Activated naive CD4-positive, alpha-beta T cell treated with anti-CD3 and anti-CD28 coated beads, Interleukin-2, amount 10 ng/mL, durations not matched to agents 7 days and 5 days (primary cell): ENCODE data around the gene AGAP2.
"Not testable (repeated sequence)": the region's sequence is repeated elsewhere in the genome, so short reads cannot be mapped to it uniquely, and the experiment has no call there.

Experiments used
- CTCF ChIA-PET: fragments of 350-600 bp; sonication (Branson Sonifier 250); formaldehyde crosslinking; loops from one replicate; lab custom pipeline; 2021; ENCODE audit warnings: antibody characterized with exemption; lab: Charles Lee
- DNase-seq: peaks from one replicate; pipeline ENCODE4 v3.0.0-alpha.2; 2020
- H3K27ac Mint-ChIP-seq: one replicate; pipeline ENCODE4 v1.8.0; 2021; ENCODE audit warnings: mild to moderate bottlenecking, moderate library complexity, mixed read lengths
- H3K27me3 Mint-ChIP-seq: one replicate; pipeline ENCODE4 v1.8.0; 2021; ENCODE audit warnings: mild to moderate bottlenecking, mixed read lengths
- H3K36me3 Mint-ChIP-seq: one replicate; pipeline ENCODE4 v1.8.0; 2021; ENCODE audit warnings: mixed read lengths
- H3K4me1 Mint-ChIP-seq: one replicate; pipeline ENCODE4 v1.8.0; 2021; ENCODE audit warnings: mixed read lengths
- H3K4me3 Mint-ChIP-seq: one replicate; pipeline ENCODE4 v1.8.0; 2021; ENCODE audit warnings: mild to moderate bottlenecking, moderate library complexity, mixed read lengths
- H3K9me3 Mint-ChIP-seq: one replicate; pipeline ENCODE4 v1.8.0; 2021; ENCODE audit warnings: mixed read lengths

The AGAP2 gene

DNA sequence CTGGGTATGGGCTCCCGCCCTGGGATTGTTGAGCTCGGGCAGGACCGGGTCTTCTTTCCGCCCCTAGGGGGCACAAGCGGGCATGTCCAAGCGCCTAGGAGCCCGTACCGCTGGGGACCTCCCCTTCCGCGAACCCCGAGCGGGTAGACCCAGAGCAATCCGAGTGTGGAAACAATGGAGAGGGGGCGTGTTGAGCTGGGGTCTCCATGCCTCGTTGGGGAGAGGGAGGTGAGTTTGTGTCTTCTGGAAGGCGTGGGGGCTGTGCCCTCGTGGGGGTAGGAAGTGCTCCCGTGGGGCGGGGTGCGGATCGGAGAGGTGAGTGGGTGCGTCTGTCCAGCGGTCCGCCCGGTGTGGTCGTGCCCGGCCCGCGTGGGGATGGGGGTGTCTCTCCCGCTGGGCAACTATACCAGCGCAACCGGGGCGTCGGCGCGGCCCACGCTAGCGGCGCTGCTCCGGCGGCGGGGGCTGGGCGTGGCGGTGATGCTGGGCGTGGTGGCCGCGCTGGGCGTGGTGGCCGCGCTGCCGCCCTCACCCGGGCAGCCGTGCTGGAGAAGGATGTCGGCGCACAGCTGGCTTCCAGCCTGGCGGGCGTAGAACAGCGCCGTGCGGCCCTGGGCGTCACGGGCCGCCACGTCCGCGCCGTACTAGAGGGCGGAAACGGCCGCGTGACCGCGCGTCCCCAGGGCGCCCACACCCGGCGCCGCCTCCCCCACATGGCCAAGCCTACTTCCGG, 12.2 kb downstream of the AGAP2 start:
- Mint-ChIP-seq H3K27me3 (no peaks in the 10 kb centered on the region), H3K27ac (no peak overlapping the region), H3K9me3 (no peaks in the 10 kb centered on the region), H3K4me3 (no peak overlapping the region), H3K36me3 (peaks cover 50% of the 10 kb centered on the region), H3K4me1 (peaks cover 7% of the 10 kb centered on the region)
- peak; percentile 44 for DNase-seq
- CTCF ChIA-PET, result interaction anchor here (1.4 kb wide), 1 partner anchor 15 kb away, joined by 6 read pairs; no protein-coding TSS in a partner anchor

DNA sequence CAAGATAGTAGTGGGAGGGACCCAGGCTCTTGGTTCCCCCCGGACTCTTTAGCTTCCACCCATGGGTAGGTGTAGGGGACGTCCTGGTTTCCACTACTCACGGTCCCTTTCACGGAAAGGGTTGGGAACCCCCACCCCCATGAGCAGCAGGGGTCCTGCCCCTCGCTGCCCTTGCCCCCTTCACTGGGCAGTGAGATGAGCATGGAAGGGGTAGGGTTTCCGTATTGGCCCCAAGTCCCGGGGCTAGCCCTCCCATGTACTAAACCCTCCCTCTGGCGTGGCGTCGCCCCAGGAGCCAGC, 12.7 kb downstream of the AGAP2 start:
- Mint-ChIP-seq H3K4me1 (peaks cover 7% of the 10 kb centered on the region), H3K27me3 (no peaks in the 10 kb centered on the region), H3K4me3 (no peak overlapping the region), H3K9me3 (no peaks in the 10 kb centered on the region), H3K27ac (peak overlapping the region; percentile 81), H3K36me3 (peaks cover 49% of the 10 kb centered on the region)
- no peak for DNase-seq
- CTCF ChIA-PET, result interaction anchor here (1.4 kb wide), 1 partner anchor 16 kb away, joined by 6 read pairs; no protein-coding TSS in a partner anchor

DNA sequence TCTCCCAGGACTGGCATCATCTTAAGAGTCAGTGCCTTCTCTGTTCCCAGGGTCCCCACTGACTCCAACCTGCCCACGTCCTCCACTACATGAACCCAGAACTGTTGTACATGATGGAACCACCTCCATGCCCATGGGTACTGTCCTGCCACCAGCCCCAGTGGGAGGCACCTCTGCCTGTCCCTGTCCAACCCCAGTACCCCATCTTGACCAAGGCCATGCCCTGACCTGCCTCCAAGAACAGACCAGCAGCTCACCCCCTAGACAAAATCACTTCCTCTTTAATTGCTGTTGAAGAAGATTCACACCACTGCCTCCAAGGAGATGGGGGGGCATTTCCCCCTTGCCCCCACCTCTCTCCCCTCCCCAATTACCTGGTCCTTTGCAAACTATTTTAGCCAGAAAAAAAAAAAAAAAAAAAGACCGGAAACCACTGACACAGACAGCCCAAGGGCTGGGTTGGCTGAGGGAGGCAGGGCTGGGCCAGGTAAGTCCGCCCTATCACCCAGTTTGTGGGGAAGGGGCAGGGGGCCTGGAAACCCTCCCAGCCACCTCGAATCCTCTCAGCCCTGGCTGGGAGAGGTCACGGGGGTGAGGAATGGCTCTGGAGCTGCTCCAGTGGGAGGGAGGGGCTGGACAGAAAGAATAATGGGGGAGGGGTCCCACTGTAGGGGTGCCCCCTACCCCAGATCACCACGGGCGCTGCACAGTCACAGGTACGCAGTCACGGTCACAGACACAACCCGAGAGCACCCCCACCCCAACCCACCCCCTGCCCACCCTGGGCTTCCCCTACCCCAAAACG, 13.4 kb downstream of the AGAP2 start:
- H3K27me3 Mint-ChIP-seq, result no peaks in the 10 kb centered on the region
- H3K36me3 Mint-ChIP-seq, result peaks cover 43% of the 10 kb centered on the region
- H3K4me3 Mint-ChIP-seq, result no peak overlapping the region
- H3K9me3 Mint-ChIP-seq, result no peaks in the 10 kb centered on the region
- H3K4me1 Mint-ChIP-seq, result peaks cover 7% of the 10 kb centered on the region
- CTCF ChIA-PET, result interaction anchor here (0.7 to 1.4 kb wide), 2 partner anchors 16 kb away, joined by 3 to 6 read pairs; no protein-coding TSS in a partner anchor
- H3K27ac Mint-ChIP-seq, result no peak overlapping the region
- DNase-seq, result no peak

DNA sequence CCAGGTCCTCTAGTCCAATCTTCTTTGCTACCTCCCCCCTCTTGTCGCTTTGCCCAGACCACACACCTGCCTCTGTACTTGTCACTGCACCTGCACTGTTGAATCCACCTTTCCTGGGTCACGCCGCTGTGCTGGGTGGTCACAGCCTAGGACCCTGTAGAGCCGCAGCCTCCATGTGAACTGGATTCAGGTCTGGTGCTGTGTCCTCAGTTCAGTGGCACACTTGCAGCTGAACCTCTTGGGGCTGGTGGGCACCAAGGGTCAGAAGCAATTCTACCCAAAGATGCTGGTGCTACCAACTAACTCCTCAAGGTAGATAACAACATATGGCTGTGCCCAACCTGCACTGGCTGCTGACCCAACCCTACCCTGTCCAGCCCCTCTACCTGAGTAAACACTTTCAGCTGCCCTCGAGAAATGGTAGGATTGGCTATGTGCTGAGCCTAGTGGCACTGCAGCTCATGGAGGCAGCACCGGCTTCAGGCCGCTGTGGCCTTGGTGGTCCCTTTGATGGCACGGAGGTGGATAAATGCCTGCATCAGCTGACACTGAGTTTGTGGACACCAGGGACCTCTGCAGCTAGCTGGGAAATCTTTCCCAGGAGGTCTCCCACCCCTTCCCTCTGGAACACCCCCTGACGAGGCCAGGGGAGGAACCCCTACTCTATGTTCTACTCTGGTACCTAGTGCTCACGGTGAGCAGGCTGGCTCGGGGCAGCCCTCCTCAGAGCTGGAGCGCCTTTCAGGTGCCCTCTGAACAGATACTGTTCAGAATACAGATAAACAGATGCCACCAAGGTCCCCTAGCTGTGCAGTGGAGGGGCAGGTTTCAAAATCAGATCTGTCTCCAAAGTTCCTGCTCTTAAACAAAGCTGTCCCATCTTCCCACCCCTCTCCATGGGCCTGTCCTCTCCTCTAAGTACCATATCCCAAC, 14.3 kb downstream of the AGAP2 start:
- no peak overlapping the region for H3K4me3 Mint-ChIP-seq
- no peaks in the 10 kb centered on the region for H3K27me3 Mint-ChIP-seq
- H3K36me3 Mint-ChIP-seq, result peaks cover 41% of the 10 kb centered on the region
- H3K27ac Mint-ChIP-seq, result no peak overlapping the region
- DNase-seq, result peak; percentile 16
- CTCF ChIA-PET, result interaction anchor here (0.5 to 0.7 kb wide), 2 partner anchors 17 to 91 kb away, joined by 3 read pairs; no protein-coding TSS in a partner anchor
- peaks cover 7% of the 10 kb centered on the region for H3K4me1 Mint-ChIP-seq
- H3K9me3 Mint-ChIP-seq, result no peaks in the 10 kb centered on the region

DNA sequence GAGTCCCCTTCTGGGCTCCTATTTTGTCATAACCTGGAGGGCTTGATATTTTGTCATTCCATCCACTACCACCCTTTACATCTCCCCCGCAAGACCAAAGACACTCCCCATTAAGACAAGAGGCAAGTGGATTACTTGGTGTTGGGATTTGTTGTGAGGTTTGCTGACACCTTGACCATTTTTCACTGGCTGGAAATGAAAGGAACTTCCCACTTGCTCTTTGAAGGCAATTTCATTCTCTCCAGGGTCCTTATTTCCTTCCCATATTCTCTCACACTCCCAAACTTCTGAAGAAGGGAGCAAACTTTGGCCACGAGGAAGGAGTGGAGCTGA, 14.9 kb downstream of the AGAP2 start:
- Mint-ChIP-seq H3K4me3 (no peak overlapping the region), H3K36me3 (peaks cover 44% of the 10 kb centered on the region), H3K4me1 (peaks cover 7% of the 10 kb centered on the region), H3K9me3 (no peaks in the 10 kb centered on the region), H3K27ac (no peak overlapping the region), H3K27me3 (no peaks in the 10 kb centered on the region)
- no peak for DNase-seq
- CTCF ChIA-PET, result no interaction called here

DNA sequence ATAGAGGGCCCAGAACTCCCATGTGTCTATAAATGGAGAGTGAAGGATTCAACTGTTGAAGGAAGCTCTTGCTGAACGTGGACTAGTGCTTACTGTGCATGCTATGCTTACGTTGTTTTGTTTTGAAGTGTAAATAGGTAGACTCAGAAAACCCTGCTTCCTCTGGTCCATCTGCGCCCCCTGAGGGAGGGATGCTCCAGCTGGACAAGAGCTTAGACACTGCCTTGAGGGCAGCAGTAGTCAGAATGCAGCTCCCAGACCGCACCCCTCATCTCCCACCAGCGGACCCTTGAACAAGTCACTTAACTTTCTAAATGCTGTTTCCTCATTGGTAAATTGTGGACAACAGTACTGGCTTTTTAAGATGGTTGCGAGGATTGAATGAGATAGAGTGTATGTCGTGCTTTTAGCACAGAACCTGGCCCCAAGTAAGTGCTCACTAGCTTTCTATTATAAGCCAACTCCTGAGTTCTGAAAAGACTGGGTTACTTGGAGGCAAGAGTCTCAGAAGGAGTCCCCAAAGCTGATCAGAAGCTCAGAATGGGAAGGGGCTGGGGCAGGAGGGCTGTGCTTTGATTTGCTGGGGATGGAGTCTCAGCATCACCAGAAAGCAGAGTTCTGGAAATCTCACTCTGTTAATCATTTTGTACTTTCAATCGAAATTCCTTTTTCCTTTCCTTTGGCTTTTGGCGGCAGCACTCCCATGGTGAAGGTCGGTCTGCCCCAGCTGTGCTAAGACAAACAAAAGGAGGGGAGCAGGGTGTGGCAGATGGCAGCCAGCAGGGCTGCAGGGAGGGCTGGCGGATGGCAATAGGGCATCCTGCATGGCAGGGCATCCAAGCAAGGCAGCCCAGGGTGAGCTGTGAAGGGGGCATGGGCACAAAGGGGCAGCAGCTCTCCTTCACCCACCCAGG, 15.6 kb downstream of the AGAP2 start:
- Mint-ChIP-seq H3K27me3 (no peaks in the 10 kb centered on the region), H3K36me3 (peaks cover 45% of the 10 kb centered on the region), H3K4me3 (no peak overlapping the region), H3K27ac (peak overlapping the region; percentile 68), H3K9me3 (no peaks in the 10 kb centered on the region), H3K4me1 (peaks cover 9% of the 10 kb centered on the region)
- CTCF ChIA-PET, result interaction anchor here (1.0 to 1.2 kb wide), 2 partner anchors 14 to 138 kb away, joined by 3 to 4 read pairs; no protein-coding TSS in a partner anchor
- peak; percentile 19 for DNase-seq

DNA sequence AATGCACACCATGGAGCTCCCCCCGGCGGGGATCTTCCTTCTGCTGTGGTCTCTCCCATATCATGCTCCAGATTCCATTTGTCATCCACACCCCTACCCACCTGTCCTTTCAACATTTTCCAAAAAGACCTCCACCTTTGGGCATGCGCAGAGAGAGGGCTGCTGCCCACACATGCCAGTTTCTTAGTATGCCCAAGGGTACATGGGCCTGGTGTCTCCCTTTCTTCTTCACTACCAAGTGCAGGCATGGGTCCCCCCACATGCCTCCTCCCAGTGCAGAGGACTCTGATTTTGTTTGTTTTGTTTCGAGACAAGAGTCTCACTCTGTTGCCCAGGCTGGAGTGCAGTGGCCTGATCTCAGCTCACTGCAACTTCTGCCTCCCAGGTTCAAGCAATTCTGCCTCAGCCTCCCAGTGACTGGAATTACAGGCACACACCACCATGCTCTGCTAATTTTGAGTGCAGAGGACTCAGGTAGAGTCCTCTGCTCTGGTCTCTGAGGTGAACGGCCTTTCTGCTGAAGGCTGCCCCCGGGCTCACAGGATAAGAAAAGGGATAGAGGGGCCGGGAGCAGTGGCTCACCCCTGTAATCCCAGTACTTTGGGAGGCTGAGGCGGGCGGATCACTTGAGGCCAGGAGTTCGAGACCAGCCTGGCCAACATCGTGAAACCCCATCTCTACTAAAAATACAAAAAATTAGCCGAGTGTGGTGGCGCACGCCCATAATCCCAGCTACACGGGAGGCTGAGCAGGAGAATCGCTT, 16.5 kb downstream of the AGAP2 start:
- H3K27ac Mint-ChIP-seq, result peak overlapping the region; percentile 80
- H3K4me1 Mint-ChIP-seq, H3K27me3 Mint-ChIP-seq, H3K4me3 Mint-ChIP-seq, H3K9me3 Mint-ChIP-seq: not testable (repeated sequence)
- CTCF ChIA-PET, result interaction anchor here (1.0 to 1.2 kb wide), 2 partner anchors 15 to 137 kb away, joined by 3 to 4 read pairs; no protein-coding TSS in a partner anchor
- peaks cover 46% of the 10 kb centered on the region for H3K36me3 Mint-ChIP-seq
- DNase-seq, result peak; percentile 16

DNA sequence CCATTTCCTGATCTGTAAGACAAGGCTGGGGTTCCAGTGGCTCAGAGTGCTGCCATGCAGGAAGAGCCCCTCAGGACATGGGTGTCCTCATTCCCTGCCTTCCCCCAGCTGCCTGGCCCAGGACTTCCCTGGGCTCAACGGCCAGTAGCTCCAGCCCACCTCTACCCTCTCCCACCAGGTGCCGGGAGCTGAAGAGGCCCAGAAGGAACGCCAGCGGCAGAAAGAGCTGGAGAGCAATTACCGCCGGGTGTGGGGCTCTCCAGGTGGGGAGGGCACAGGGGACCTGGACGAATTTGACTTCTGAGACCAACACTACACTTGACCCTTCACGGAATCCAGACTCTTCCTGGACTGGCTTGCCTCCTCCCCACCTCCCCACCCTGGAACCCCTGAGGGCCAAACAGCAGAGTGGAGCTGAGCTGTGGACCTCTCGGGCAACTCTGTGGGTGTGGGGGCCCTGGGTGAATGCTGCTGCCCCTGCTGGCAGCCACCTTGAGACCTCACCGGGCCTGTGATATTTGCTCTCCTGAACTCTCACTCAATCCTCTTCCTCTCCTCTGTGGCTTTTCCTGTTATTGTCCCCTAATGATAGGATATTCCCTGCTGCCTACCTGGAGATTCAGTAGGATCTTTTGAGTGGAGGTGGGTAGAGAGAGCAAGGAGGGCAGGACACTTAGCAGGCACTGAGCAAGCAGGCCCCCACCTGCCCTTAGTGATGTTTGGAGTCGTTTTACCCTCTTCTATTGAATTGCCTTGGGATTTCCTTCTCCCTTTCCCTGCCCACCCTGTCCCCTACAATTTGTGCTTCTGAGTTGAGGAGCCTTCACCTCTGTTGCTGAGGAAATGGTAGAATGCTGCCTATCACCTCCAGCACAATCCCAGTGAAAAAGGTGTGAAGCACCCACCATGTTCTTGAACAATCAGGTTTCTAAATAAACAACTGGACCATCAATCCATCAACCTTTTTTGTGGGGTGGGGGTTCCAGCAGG, 17.6 kb downstream of the AGAP2 start:
- Mint-ChIP-seq H3K36me3 (peaks cover 44% of the 10 kb centered on the region), H3K4me3 (no peak overlapping the region), H3K9me3 (no peaks in the 10 kb centered on the region), H3K4me1 (peaks cover 5% of the 10 kb centered on the region), H3K27ac (peak overlapping the region; percentile 80), H3K27me3 (no peaks in the 10 kb centered on the region)
- CTCF ChIA-PET, result interaction anchor here (2.1 kb wide), 1 partner anchor 21 kb away, joined by 6 read pairs; no protein-coding TSS in a partner anchor
- DNase-seq, result peak; percentile 21

DNA sequence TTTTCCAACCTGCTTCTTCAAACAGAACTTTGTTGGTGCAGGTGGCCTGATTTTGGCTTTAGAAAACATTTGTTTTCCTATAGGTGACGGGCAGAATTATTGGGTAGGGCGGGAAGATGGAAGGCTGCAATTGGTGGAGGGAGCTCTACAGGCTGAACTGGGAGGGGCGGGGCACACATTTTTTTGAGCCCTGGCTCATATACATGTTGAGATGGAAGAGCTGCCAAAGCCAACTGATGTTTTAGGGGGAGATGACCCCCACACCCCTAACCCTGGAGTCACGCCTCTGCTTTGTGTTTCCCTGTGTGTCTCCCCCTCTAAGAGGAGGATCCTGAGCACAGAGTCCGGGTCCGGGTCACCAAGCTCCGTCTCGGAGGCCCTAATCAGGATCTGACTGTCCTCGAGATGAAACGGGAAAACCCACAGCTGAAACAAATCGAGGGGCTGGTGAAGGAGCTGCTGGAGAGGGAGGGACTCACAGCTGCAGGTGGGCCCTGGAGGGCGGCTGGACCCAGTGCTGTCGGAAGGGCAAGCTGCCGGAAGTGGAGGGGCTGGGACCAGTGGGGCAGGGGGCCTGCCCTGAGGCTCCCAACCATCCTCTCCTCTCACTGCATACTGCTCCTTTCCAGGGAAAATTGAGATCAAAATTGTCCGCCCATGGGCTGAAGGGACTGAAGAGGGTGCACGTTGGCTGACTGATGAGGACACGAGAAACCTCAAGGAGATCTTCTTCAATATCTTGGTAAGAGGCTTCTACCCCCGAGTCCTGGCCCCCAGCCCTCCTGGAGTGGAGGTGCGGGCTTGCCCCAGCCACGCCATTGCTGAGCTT, 18.6 kb downstream of the AGAP2 start:
- Mint-ChIP-seq H3K36me3 (peaks cover 48% of the 10 kb centered on the region), H3K27ac (peak overlapping the region; percentile 0), H3K27me3 (no peaks in the 10 kb centered on the region), H3K4me1 (peaks cover 5% of the 10 kb centered on the region), H3K4me3 (no peak overlapping the region), H3K9me3 (no peaks in the 10 kb centered on the region)
- DNase-seq, result no peak
- CTCF ChIA-PET, result interaction anchor here (2.1 kb wide), 1 partner anchor 22 kb away, joined by 6 read pairs; no protein-coding TSS in a partner anchor

DNA sequence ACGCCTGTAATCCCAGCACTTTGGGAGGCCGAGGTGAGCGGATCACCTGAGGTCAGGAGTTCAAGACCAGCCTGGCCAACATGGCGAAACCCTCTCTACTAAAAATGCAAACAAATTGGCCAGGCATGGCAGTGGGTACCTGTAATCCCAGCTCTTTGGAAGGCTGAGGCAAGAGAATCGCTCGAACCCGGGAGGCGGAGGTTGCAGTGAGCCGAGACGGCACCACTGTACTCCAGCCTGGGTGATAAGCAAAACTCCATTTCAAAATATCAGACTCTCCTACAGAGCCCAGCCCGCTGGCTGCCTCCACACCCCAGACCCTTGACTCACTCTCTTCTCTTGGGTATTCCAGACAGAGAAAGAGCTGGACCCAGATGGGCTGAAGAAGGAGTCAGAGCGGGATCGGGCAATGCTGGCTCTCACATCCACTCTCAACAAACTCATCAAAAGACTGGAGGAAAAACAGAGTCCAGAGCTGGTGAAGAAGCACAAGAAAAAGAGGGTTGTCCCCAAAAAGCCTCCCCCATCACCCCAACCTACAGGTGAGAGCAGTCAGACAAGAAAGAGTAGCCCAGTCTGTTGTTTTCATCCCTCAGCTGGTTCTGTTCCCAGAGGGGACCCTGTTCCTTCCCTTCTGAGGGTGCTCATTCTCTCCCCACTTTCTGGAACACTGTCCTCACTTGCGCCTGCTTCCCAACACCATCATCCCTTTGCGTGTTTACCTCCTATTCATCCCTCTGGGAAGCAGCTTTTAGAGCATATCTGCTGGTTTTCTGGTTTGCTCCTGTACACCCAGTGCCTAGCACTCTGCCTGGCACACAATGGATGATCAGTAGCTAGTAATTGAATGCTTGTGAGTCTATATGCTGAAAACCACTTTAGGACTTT, 19.7 kb downstream of the AGAP2 start:
- H3K27me3 Mint-ChIP-seq, result no peaks in the 10 kb centered on the region
- no peaks in the 10 kb centered on the region for H3K9me3 Mint-ChIP-seq
- peaks cover 47% of the 10 kb centered on the region for H3K36me3 Mint-ChIP-seq
- no peak overlapping the region for H3K27ac Mint-ChIP-seq
- CTCF ChIA-PET, result interaction anchor here (0.7 to 2.1 kb wide), 2 partner anchors 23 to 26 kb away, joined by 3 to 6 read pairs; no protein-coding TSS in a partner anchor
- H3K4me1 Mint-ChIP-seq, result peaks cover 2% of the 10 kb centered on the region
- peak; percentile 19 for DNase-seq
- no peak overlapping the region for H3K4me3 Mint-ChIP-seq
